22Rv1 (cell line): Measurements from ENCODE around the gene CYP27A1.
"Not testable (repeated sequence)": the region's sequence is repeated elsewhere in the genome, so short reads cannot be mapped to it uniquely, and the experiment has no call there.

ENCODE experiments used
- H3K27ac ChIP-seq: fragments of 450-650 bp; 2 replicates; pipeline ENCODE4 v1.5.1; 2017
- ZFX ChIP-seq: fragments of 450-650 bp; IDR thresholded peaks from 2 replicates; pipeline ENCODE4 v1.6.1; 2017; ENCODE audit warnings: antibody characterized with exemption, borderline replicate concordance
- TF ChIP-seq, protein P1 (sequence below): fragments of 450-650 bp; IDR thresholded peaks from 2 replicates; pipeline ENCODE4 v1.5.1; 2017; ENCODE audit warnings: mild to moderate bottlenecking

The CYP27A1 gene

DNA sequence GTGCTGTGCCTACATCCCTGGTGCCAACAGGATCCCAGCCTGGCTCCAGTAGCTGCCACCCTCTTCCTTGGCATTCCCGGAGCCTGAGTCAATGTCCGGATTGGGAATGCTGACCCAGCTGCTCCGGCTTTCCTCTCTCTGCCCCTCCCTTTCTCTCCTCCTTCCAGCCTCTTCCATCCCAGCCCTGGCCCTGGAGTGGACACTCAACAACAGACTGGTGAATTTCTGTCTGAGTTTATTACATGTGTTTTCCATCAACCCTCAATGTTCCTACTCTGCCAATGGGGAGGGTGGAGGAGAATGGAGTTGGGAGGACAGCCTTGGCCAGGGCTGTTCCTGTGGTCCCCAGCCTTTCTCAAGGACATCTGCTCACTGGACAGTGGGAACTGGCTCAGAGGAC is 50.6 kb downstream of the CYP27A1 start:
- H3K27ac ChIP-seq: no peak overlapping the region
- TF ChIP-seq, protein P1, sequence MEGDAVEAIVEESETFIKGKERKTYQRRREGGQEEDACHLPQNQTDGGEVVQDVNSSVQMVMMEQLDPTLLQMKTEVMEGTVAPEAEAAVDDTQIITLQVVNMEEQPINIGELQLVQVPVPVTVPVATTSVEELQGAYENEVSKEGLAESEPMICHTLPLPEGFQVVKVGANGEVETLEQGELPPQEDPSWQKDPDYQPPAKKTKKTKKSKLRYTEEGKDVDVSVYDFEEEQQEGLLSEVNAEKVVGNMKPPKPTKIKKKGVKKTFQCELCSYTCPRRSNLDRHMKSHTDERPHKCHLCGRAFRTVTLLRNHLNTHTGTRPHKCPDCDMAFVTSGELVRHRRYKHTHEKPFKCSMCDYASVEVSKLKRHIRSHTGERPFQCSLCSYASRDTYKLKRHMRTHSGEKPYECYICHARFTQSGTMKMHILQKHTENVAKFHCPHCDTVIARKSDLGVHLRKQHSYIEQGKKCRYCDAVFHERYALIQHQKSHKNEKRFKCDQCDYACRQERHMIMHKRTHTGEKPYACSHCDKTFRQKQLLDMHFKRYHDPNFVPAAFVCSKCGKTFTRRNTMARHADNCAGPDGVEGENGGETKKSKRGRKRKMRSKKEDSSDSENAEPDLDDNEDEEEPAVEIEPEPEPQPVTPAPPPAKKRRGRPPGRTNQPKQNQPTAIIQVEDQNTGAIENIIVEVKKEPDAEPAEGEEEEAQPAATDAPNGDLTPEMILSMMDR: no peak
- no peak for TF ChIP-seq ZFX

GRCh38 chr2:218833023-218833609 is 51.2 kb downstream of the CYP27A1 start:
- TF ChIP-seq, protein P1: no peak
- TF ChIP-seq ZFX: no peak
- H3K27ac ChIP-seq: no peak overlapping the region

GRCh38 chr2:218834685-218835084 is 52.7 kb downstream of the CYP27A1 start:
- TF ChIP-seq ZFX: no peak
- TF ChIP-seq, protein P1: no peak
- H3K27ac ChIP-seq: no peak overlapping the region

- TF ChIP-seq, protein P1: no peak
- TF ChIP-seq ZFX: no peak
- H3K27ac ChIP-seq: no peak overlapping the region
Measured at GRCh38 chr2:218837495-218837894, 55.5 kb downstream of the CYP27A1 start.

DNA sequence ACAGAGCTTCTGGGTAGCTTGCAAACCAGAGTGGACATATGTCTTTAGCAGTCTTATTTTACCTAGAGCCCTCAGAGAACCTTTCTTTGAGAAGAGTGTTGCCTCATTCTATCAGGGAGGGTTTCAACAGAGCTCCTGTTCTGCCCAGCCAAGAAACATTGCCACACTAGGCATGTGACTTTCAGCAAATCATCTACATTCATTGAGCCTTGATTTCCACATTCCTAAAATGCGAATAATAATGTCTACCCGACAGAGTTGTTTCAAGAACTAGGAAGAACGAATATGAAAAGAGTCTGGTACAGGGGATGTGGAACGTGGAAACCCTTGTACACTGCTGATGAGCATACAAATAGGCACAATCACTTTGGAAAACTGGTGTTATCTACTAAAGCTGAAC is 57.5 kb downstream of the CYP27A1 start:
- no peak overlapping the region for H3K27ac ChIP-seq
- TF ChIP-seq, protein P1: no peak
- no peak for TF ChIP-seq ZFX

DNA sequence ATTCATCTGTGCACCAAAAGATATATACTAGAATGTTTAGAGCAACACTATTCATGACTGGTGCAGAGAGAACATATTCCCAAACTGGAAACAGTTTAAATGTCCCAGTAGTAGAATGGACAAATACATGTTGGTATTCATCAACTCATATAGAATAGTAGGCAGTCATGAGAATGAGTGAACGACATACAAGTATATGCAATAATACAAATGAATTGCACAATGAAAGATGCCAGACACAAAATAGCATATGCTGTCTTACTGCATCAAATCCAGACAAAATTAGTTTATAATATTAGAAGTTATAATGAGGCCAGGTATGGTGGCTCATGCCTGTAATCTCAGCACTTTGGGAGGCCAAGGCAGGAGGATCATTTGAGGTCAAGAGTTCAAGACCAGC is 57.9 kb downstream of the CYP27A1 start:
- no peak overlapping the region for H3K27ac ChIP-seq

GRCh38 chr2:218844334-218844733 is 62.4 kb downstream of the CYP27A1 start:
- H3K27ac ChIP-seq: not testable (repeated sequence)

More for the DNA sequence above, 57.9 kb downstream of the CYP27A1 start:
- TF ChIP-seq ZFX: no peak
- TF ChIP-seq, protein P1: no peak

GRCh38 chr2:218846963-218847362 is 65.0 kb downstream of the CYP27A1 start:
- not testable (repeated sequence) for H3K27ac ChIP-seq
